A549 (cell line): ENCODE data around the gene TTLL3.

Experiments
- CTCF ChIP-seq: fragments of >200 bp; sonication (Bioruptor Twin); formaldehyde crosslinking; IDR thresholded peaks from 3 replicates; pipeline ENCODE4 v1.5.1; 2016
- EP300 ChIP-seq, 2 experiments: fragments of >200 bp; sonication (Bioruptor Twin); formaldehyde crosslinking; IDR thresholded peaks; 2 replicates in 1 of 2; 3 replicates in 1 of 2; pipeline ENCODE4 v1.6.1; 2016 to 2017
- POLR2A ChIP-seq: IDR thresholded peaks from 2 replicates; pipeline ENCODE4 v1.6.1; 2012; ENCODE audit warnings: mild to moderate bottlenecking, low read length
- RFX5 ChIP-seq: fragments of 450-650 bp; IDR thresholded peaks from 2 replicates; pipeline ENCODE4 v1.7.1; 2014; ENCODE audit warnings: antibody characterized with exemption, mild to moderate bottlenecking, moderate library complexity
- TP53 ChIP-seq: fragments of 250-450 bp; sonication (Bioruptor Pico); IDR thresholded peaks from 2 replicates; pipeline ENCODE4 v1.5.0; 2021; ENCODE audit warnings: mild to moderate bottlenecking, moderate library complexity

GRCh38 chr3:9834520-9835380, 24.7 kb downstream of the TTLL3 start:
- TF ChIP-seq CTCF, result no peak
- TF ChIP-seq EP300 (IDR thresholded peaks at IDR 0.05), result no peak
- no peak for TF ChIP-seq TP53 (CRISPR knock-in tag)
- no peak for TF ChIP-seq POLR2A
- no peak for TF ChIP-seq RFX5
